Astrocyte of the cerebellum (primary cell): ENCODE data around the gene RBMS3.

ENCODE experiments used
- DNase-seq: peaks from one replicate; pipeline ENCODE4 v3.0.0-alpha.2; 2011; ENCODE audit warnings: low read depth
- H3K4me3 ChIP-seq: 2 replicates; pipeline ENCODE4 v1.5.1; 2011; ENCODE audit warnings: mild to moderate bottlenecking, low read depth, low read length, moderate library complexity
- in situ Hi-C: cut with HindIII; loops from 2 replicates; pipeline ENCODE4 v1.10.0; 2017; ENCODE audit warnings: low sequenced_read_pairs
- TF ChIP-seq, protein P1 (sequence below): IDR thresholded peaks from 2 replicates; pipeline ENCODE4 v1.5.1; 2012; ENCODE audit warnings: low read length, low read depth, moderate library complexity, mild to moderate bottlenecking; ENCODE audit errors: missing control alignments

RBMS3 gene

DNA sequence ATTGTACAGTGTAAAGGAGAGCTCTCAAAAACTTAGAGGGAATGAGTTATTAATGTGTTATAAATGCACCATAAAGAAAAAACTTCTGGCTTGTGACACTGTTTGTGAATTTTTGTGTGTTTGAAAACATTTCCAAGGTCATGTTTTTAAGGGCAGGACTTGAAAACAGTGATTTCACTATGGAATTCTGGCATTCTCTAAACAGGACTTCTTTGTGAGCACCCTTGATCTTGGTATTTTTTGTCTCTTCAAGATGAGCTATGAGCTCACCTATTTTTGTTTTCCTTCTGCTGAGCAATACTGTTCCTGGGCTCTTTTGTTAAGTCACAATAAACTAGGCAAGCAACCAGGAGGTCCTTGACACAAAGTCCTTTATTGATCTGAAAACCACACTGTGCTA, 284.4 kb downstream of the RBMS3 start:
- in situ Hi-C loops, result no loop called here

GRCh38 chr3:29567501-29567900, 286.6 kb downstream of the RBMS3 start:
- in situ Hi-C loops, result no loop called here
- TF ChIP-seq, protein P1, sequence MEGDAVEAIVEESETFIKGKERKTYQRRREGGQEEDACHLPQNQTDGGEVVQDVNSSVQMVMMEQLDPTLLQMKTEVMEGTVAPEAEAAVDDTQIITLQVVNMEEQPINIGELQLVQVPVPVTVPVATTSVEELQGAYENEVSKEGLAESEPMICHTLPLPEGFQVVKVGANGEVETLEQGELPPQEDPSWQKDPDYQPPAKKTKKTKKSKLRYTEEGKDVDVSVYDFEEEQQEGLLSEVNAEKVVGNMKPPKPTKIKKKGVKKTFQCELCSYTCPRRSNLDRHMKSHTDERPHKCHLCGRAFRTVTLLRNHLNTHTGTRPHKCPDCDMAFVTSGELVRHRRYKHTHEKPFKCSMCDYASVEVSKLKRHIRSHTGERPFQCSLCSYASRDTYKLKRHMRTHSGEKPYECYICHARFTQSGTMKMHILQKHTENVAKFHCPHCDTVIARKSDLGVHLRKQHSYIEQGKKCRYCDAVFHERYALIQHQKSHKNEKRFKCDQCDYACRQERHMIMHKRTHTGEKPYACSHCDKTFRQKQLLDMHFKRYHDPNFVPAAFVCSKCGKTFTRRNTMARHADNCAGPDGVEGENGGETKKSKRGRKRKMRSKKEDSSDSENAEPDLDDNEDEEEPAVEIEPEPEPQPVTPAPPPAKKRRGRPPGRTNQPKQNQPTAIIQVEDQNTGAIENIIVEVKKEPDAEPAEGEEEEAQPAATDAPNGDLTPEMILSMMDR, result no peak
- no peak for DNase-seq
- no peak overlapping the region for H3K4me3 ChIP-seq

More for the DNA sequence above, 284.4 kb downstream of the RBMS3 start:
- no peak for DNase-seq
- TF ChIP-seq, protein P1, result no peak
- no peak overlapping the region for H3K4me3 ChIP-seq

DNA sequence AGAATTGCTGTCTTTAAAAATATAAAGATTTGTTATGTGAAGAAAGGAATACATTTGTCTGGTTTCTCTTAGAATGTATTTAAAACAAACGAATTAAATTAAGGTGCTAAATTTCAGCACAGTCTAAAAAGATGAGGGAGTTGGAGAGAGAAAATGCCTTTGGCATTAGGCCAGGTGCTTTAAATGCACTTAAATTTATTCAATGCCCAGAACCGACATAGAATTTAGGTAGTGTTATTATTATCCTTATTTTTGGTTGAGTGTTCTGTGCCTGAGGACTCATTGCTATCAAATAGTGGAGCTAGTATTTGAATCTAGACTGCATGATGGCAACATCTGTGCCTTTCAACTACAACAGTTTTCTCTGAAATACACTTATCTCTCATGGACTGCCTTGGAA, 287.5 kb downstream of the RBMS3 start:
- in situ Hi-C loops, result no loop called here
- TF ChIP-seq, protein P1, result no peak
- DNase-seq, result no peak
- H3K4me3 ChIP-seq, result no peak overlapping the region

DNA sequence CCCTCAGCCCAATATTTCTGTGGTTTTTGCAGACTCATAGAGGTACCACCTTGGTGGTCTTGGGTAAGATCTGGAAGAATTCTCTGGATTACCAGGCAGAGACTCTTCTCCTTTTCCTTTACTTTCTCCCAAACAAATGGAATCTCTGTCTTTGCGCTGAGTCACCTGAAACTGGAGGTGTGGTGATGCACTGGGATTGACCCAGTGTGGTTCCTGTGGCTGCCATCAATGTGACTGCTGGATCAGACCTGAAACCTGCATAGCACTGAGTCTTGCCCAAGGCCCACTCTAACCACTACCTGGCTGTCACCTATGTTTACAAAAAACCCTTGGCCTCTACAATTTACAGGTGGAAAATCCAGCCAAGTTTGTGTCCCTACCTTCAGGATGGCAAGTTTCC, 295.3 kb downstream of the RBMS3 start:
- no peak for DNase-seq
- H3K4me3 ChIP-seq, result no peak overlapping the region
- TF ChIP-seq, protein P1, result no peak
- in situ Hi-C loops, result no loop called here

DNA sequence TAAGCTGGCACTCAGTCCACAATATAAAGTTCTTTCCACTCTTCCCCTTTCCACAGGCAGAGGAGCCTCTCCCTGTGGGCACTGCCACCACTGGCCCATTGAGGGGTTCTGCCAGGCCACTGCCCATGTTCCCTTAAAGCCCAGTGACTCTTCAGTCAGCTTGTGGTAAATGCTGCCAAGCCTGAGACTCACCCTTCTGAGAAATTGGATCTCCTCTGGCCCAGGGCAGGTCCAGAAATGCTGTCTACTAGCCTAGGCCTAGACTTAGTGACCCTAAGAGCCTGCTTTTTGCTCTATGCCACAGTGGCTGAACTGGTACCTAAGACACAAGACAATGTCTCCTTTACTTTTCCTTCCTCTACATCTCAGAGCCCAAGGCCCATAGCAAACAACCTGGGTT, 295.8 kb downstream of the RBMS3 start:
- DNase-seq, result no peak
- no peak overlapping the region for H3K4me3 ChIP-seq
- in situ Hi-C loops, result no loop called here
- TF ChIP-seq, protein P1, result no peak

DNA sequence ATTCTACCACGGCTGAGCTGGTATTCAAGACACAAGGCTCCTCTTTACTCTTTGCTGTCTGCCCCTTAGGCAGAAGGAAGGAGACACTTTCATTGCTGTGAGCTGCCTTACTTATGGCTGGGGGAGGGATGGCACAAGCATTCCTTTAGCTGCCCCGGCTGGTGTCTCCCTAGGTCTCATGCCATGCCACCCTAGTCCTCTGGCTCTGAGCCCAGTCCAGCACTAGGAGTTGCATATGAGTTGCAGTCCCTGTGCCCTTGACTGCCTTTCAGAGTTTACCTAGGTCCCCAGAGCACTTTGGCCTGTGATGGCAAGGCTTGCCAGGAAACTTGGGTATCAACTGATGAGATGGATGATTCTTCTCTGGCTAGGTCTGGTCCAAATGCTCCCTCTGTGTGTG, 296.4 kb downstream of the RBMS3 start:
- DNase-seq, result no peak
- in situ Hi-C loops, result no loop called here
- TF ChIP-seq, protein P1, result no peak
- no peak overlapping the region for H3K4me3 ChIP-seq

DNA sequence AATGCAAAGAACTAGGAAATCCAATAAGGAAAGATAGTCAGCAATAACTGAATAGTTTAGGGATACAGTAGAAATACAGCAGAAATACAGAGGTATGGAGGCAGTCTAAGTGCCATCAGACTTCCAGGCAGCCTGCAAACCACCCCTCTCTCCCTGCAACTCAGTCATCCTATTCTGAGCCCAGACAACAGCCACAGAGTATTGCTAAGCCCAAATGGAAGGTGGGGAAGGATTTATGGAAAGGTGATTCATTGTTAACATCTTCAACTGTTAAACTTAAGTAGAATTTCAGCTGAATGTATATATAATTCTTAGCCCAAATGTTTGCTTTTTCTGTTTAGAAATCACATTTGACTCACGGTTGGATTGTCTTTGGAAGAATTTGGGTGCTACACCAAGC, 300.4 kb downstream of the RBMS3 start:
- TF ChIP-seq, protein P1, result no peak
- no peak overlapping the region for H3K4me3 ChIP-seq
- DNase-seq, result no peak
- in situ Hi-C loops, result no loop called here
